Erythroblast (primary cell): Measurements from ENCODE around the gene ATXN10.

Experiments
- GATA1 ChIP-seq: IDR thresholded peaks from 2 replicates; pipeline ENCODE4 v1.6.1; 2011; ENCODE audit warnings: low read depth, mild to moderate bottlenecking, control low read depth, low read length, moderate library complexity
- POLR2A ChIP-seq: IDR thresholded peaks from 2 replicates; pipeline ENCODE4 v1.6.1; 2011; ENCODE audit warnings: mild to moderate bottlenecking, low read length

DNA sequence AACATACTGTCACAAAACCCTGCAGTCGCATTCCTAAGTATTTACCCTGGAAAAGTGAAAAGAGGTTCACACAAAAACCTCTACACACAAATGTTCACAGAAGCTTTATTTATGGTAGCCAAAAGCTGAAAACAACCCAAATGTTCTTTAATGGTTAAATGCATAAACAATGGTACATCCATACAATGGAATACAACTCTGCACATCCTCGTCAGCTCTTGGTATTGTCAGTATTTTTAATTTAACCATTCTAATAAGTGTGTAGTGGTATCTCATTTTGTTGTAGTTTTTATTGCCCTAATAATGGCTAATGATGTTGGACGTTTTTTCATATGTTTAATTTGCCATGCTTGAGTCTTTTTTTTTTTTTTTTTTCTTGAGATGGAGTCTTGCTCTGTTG is 99.4 kb downstream of the ATXN10 start:
- TF ChIP-seq POLR2A (no peak), GATA1 (no peak)
